Heart right ventricle (tissue), 16 donors: Measurements from ENCODE around the gene ALX4. TPM values are rescaled to one million over a fixed set of nuclear protein-coding genes. Genes with fewer than 3 reads are reported as not detected.

Experiments used
- ATAC-seq, 8 donors: fragments of 200-7000 bp; cut with Tn5 transposase; one replicate each; pipeline ENCODE4 v1.9.1; 2020; ENCODE audit warnings: mild to moderate bottlenecking in 8 of 8, moderate library complexity in 8 of 8, moderate number of reproducible peaks in 1 of 8
- DNase-seq, 2 donors: peaks; one replicate each; pipeline ENCODE4 v3.0.0-alpha.2; 2020
- H3K27ac ChIP-seq, 10 donors: fragments of 200-600 bp; sonication (generic) in 2 of 10; one replicate each; pipeline versions ENCODE4 v1.5.0 to v1.8.0; 2020 to 2022; ENCODE audit warnings: mild to moderate bottlenecking in 3 of 10
- H3K27me3 ChIP-seq, 7 donors: fragments of 200-600 bp; one replicate each; pipeline ENCODE4 v1.8.0; 2021 to 2022; ENCODE audit warnings: mild to moderate bottlenecking in 2 of 7
- H3K36me3 ChIP-seq, 9 donors: fragments of 200-600 bp; sonication (generic) in 1 of 9; one replicate each; pipeline versions ENCODE4 v1.5.0 to v1.8.0; 2020 to 2022; ENCODE audit warnings: mild to moderate bottlenecking in 2 of 9
- H3K4me1 ChIP-seq, 9 donors: fragments of 200-600 bp; sonication (generic) in 1 of 9; one replicate each; pipeline versions ENCODE4 v1.5.0 to v1.8.0; 2020 to 2022; ENCODE audit warnings: mild to moderate bottlenecking in 4 of 9
- H3K4me3 ChIP-seq, 10 donors: fragments of 200-600 bp; sonication (generic) in 2 of 10; one replicate each; pipeline versions ENCODE4 v1.5.0 to v1.8.0; 2020 to 2022; ENCODE audit warnings: mild to moderate bottlenecking in 7 of 10, moderate library complexity in 2 of 10
- H3K9me3 ChIP-seq, 11 donors: fragments of 200-600 bp in 10 of 11; sonication (generic) in 2 of 11; one replicate each; pipeline versions ENCODE4 v1.5.0 to v1.8.0; 2013 to 2022; ENCODE audit warnings: mild to moderate bottlenecking in 2 of 11, control low read depth in 1 of 11, moderate library complexity in 1 of 11
- WGBS, 2 donors: extraction: QIAGEN DNeasy Blood & Tissue Kit; methylation state at CpG; one replicate each; pipeline ENCODE4 v1.1.7; 2013; ENCODE audit warnings: inconsistent platforms in 1 of 2; 5-methylcytosine and 5-hydroxymethylcytosine counted together
- intact Hi-C, 10 donors: fragments of 100-400 bp; cut with DNase I; formaldehyde crosslinking; loops; one replicate each; pipeline versions ENCODE4 v1.11.1 to v1.14.2; 2022
- polyA plus RNA-seq, 2 donors: library from polyadenylated mRNA; stranded (reverse); fragments of 200-250 nt; gene quantifications; one replicate each; pipeline ENCODE4 v1.2.3, GENCODE V29; 2013
- total RNA-seq, 10 donors: library from RNA; stranded (reverse); fragmentation: NEBNext Ultra II Directional in 3 of 10; extraction: Animal tissue kit (Norgen Biotek cat#: 25700) in 3 of 10; gene quantifications; one replicate each; pipeline versions ENCODE4 v1.2.1 to v1.2.4, GENCODE V29; 2021 to 2023
- TF ChIP-seq, protein P1 (sequence below), 9 donors: fragments of 200-600 bp; sonication (generic) in 2 of 9; IDR thresholded peaks; one replicate each; pipeline versions ENCODE4 v1.5.0 to v1.8.0; 2021 to 2022; ENCODE audit warnings: antibody characterized with exemption in 9 of 9, mild to moderate bottlenecking in 5 of 9, moderate library complexity in 1 of 9
- donor health status: Arrhythmogenic right ventricular cardiomyopathy.
- donor health status: ischemic (EF 13 %, LVEDD 7.1; RV severe dilation, severe dysfunction).
- donor health status: healthy with polysubstance abuse.
- donor health status: DM: no; HTN: yes; CAD: no.
- donor health status: DM: no; HTN: no; CAD: no.
- donor health status: ischemic (EF 25% LVEDD 6.9; RV normal size, moderate dysfunction).
- donor health status: ischemic (EF 25% LVEDD 5.7; RV mildly dilated, moderate dysfunction).
- donor health status: healthy.
- donor health status: DM: yes; HTN: yes; CAD: no.
- donor health status: Ischemic cardiomyopathy.
- donor health status: ischemic (EF 35%, LVEDD 5.7; RV mildly dilated, moderate dysfunction).
- donor health status: nonischemic (EF 11% LVEDD 7.7; RV severe dilation, severe dysfunction).
- donor health status: DM: yes; HTN: yes; CAD: no.
- donor health status: PGD.
- donor health status: ischemic (EF 29% LVEDD 5.4; RV normal size, mild dysfunction).
- donor health status: nonischemic (EF 23%, LVEDD 6.1; RV moderate dilation, normal function).

The ALX4 gene
- total and polyA plus RNA-seq, 12 donors: 0.01 to 0.07 (median 0.06) TPM; not detected in 5

DNA sequence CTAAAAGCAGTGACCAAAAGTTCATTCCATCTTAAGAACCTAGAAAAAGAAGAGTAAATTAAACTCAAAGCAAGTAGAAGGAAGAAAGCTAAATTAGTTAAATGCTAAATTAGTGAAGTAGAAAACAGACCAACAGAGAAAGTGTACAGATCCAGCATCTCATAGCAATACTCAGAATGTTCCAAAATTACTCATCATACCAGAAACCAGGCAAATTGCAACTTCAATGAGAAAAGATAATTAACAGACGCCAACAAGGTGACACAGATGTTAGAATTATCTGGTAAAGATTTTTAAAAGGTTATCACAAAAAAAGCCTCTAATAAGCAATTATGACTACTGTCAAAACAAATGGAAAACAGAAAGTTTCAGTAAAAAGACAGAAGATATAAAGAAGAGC, 96.8 kb downstream of the ALX4 start:
- WGBS, 2 donors: 90 to 94% methylated on average over 1 of the region's 1 CpG
- intact Hi-C loops: no loop called here
- ATAC-seq: no peak
- Histone ChIP-seq H3K27me3 (no peaks in the 10 kb centered on the region), H3K27ac (no peak overlapping the region), H3K4me3 (no peak overlapping the region), H3K9me3 (peaks cover 0 to 13% (median 0%) of the 10 kb centered on the region in 11 donors), H3K36me3 (peaks cover 0 to 35% (median 0%) of the 10 kb centered on the region in 9 donors), H3K4me1 (no peaks in the 10 kb centered on the region)
- TF ChIP-seq, protein P1, sequence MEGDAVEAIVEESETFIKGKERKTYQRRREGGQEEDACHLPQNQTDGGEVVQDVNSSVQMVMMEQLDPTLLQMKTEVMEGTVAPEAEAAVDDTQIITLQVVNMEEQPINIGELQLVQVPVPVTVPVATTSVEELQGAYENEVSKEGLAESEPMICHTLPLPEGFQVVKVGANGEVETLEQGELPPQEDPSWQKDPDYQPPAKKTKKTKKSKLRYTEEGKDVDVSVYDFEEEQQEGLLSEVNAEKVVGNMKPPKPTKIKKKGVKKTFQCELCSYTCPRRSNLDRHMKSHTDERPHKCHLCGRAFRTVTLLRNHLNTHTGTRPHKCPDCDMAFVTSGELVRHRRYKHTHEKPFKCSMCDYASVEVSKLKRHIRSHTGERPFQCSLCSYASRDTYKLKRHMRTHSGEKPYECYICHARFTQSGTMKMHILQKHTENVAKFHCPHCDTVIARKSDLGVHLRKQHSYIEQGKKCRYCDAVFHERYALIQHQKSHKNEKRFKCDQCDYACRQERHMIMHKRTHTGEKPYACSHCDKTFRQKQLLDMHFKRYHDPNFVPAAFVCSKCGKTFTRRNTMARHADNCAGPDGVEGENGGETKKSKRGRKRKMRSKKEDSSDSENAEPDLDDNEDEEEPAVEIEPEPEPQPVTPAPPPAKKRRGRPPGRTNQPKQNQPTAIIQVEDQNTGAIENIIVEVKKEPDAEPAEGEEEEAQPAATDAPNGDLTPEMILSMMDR (IDR thresholded peaks at IDR 0.05): no peak
- no peak for DNase-seq

DNA sequence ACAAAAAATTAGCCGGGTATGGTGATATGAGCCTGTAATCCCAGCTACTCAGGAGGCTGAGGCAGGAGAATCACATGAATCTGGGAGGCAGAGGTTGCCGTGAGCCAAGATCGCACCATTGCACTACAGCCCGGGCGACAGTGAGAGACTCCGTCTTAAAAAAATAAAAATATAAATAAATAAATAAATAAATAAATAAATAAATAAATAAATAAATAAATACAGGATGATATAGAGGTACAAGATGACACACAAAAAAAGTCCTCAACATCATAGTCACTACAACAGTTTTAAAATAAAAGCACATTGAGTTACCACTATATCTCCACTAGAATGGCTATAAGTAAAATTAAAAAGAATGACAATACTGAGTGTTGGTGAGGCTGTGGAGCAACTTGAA, 97.8 kb downstream of the ALX4 start:
- DNase-seq (no peak), ATAC-seq (no peak)
- Histone ChIP-seq H3K9me3 (peaks cover 0 to 13% (median 0%) of the 10 kb centered on the region in 11 donors), H3K4me1 (no peaks in the 10 kb centered on the region), H3K4me3 (no peak overlapping the region), H3K27me3 (no peaks in the 10 kb centered on the region), H3K36me3 (peaks cover 0 to 45% (median 4%) of the 10 kb centered on the region in 9 donors), H3K27ac (no peak overlapping the region)
- intact Hi-C loops: no loop called here
- TF ChIP-seq, protein P1 (IDR thresholded peaks at IDR 0.05): no peak
- WGBS, 2 donors: 98 to 99% methylated on average over 6 of the region's 6 CpGs

Other genes with a start within 250 kb of the ALX4 start
- gene ACCS, start 243.9 kb downstream of the ALX4 start, total RNA-seq: 10 to 100 TPM in 2 of 10 donors, 1 to 10 TPM in 8; 5.5 to 19.6 (median 8.2) TPM
- gene ACCS, start 243.9 kb downstream of the ALX4 start, polyA plus RNA-seq: 10 to 100 TPM in 1 of 2 donors, 1 to 10 TPM in 1; 2.6 to 32.7 TPM
- 10 to 100 TPM; 24.4 to 35.1 (median 29.1) TPM for gene EXT2, start 214.5 kb downstream of the ALX4 start, total RNA-seq
- 10 to 100 TPM; 18.7 to 26.2 TPM for gene EXT2, start 214.5 kb downstream of the ALX4 start, polyA plus RNA-seq